NB4 (cell line): ENCODE data around the gene PDE4B.

ENCODE experiments used
- DNase-seq: peaks from one replicate; pipeline ENCODE4 v3.0.0; 2010; ENCODE audit warnings: low read depth
- H3K4me3 ChIP-seq: one replicate; pipeline ENCODE4 v1.5.1; 2011; ENCODE audit warnings: mild to moderate bottlenecking, low read depth, low read length, moderate library complexity
- MYC ChIP-seq: IDR thresholded peaks from 2 replicates; pipeline ENCODE4 v1.6.1; 2011; ENCODE audit warnings: low read depth, low read length
- POLR2A ChIP-seq: IDR thresholded peaks from 2 replicates; pipeline ENCODE4 v1.6.1; 2011; ENCODE audit warnings: mild to moderate bottlenecking; ENCODE audit not compliant: insufficient read length; ENCODE audit errors: extremely low read depth
- TF ChIP-seq, protein P1 (sequence below): IDR thresholded peaks from one replicate; pipeline ENCODE4 v1.5.1; 2012; ENCODE audit warnings: low read depth, low read length
- TF ChIP-seq, protein P2 (sequence below): IDR thresholded peaks from 2 replicates; pipeline ENCODE4 v1.6.1; 2011; ENCODE audit warnings: low read depth, low read length

PDE4B gene

DNA sequence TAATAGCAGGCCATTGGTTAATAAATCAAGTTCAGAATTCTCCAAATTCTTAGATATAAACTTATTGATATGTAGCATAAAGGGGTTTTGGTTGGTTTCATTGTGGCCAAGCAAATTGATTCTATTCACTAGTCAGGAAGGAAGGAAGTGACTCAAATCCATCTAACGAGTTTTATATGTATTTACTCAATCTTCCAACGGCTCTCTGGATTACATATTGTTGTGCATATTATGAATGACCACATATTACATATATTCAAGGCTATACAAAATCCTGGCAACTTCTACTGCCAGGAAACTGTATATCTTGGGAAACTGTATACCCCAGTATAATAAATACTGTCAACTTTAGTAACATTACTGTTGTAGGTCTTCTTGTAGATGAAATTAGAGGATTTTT, 20.1 kb upstream of the PDE4B start:
- TF ChIP-seq MYC (no peak), POLR2A (no peak)
- TF ChIP-seq, protein P1, sequence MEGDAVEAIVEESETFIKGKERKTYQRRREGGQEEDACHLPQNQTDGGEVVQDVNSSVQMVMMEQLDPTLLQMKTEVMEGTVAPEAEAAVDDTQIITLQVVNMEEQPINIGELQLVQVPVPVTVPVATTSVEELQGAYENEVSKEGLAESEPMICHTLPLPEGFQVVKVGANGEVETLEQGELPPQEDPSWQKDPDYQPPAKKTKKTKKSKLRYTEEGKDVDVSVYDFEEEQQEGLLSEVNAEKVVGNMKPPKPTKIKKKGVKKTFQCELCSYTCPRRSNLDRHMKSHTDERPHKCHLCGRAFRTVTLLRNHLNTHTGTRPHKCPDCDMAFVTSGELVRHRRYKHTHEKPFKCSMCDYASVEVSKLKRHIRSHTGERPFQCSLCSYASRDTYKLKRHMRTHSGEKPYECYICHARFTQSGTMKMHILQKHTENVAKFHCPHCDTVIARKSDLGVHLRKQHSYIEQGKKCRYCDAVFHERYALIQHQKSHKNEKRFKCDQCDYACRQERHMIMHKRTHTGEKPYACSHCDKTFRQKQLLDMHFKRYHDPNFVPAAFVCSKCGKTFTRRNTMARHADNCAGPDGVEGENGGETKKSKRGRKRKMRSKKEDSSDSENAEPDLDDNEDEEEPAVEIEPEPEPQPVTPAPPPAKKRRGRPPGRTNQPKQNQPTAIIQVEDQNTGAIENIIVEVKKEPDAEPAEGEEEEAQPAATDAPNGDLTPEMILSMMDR, result no peak
- TF ChIP-seq, protein P2, sequence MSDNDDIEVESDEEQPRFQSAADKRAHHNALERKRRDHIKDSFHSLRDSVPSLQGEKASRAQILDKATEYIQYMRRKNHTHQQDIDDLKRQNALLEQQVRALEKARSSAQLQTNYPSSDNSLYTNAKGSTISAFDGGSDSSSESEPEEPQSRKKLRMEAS, result no peak
- DNase-seq, result peak; percentile 36
- no peak overlapping the region for H3K4me3 ChIP-seq

DNA sequence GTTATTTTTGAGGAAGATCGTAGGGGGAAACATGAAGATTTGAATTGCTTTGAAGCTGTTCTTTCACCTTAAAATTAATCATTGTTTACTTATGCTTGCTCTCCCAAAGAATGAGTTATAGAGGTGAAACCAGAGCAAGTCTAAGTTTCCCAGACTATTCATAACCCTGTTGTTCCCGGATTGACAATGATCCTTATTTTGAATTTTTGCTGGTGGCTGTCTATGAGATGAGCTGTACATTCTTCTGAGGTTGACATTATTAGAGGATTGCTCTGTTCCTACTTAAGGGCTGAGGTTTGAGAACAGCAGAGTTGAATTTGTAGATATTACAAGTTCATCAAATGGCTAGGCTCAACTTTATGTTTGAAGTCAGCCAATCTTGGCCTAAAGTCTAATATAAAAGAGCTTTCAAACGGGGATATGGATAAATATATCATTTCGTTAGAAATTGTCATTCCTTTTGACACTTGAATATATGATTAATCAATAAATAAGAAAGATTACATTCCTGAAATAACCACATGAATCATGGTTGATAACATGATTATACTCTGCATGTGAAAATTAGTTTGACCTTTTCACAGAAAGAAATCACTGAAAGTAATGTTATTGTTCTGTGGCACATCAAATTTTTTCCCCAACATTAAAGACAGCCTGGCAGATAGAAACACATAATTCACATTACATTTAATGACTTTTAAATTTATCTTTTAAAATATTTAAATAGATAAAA, 19.1 kb upstream of the PDE4B start:
- H3K4me3 ChIP-seq, result no peak overlapping the region
- DNase-seq, result no peak
- TF ChIP-seq, protein P1, result no peak
- TF ChIP-seq POLR2A (no peak), MYC (no peak)
- TF ChIP-seq, protein P2, result no peak

DNA sequence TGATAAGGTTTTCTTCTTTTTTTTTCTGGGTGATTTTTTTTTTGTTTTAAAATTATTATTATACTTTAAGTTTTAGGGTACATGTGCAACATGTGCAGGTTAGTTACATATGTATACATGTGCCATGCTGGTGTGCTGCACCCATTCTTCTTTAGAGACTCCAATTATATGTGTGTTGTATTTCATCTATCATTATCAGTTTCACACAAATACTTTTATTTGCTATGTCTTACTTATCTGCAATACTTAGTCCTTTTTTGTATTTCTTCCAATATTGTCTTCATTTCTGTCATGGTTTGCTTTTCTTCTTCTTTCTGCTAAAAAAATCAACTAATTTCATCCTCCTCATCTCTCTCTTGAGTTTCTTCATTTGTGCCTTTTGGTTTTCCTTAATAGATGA, 3.9 kb upstream of the PDE4B start:
- H3K4me3 ChIP-seq, result no peak overlapping the region
- TF ChIP-seq, protein P1, result no peak
- TF ChIP-seq POLR2A (no peak), MYC (no peak)
- no peak for DNase-seq

DNA sequence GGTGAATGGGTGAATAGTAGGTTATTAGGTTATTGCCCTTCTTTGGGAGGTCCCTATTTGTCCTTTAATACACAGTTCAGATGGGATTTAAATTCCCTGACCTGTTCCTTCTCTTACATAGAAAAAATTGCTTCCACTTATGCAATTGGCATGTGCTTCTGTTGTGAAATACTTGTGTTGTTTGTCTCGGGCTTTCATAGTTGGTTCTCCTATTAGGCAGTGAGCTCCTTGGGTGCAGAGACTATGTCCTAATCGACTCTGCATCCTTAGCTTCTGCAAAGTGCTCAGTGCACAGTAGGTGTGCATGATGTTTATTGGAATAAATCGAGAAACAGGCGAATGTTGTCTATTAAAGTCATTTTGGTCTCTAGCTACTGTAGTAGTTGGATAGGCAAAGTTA, 1.3 kb upstream of the PDE4B start:
- no peak overlapping the region for H3K4me3 ChIP-seq
- DNase-seq, result peak; percentile 33

DNA sequence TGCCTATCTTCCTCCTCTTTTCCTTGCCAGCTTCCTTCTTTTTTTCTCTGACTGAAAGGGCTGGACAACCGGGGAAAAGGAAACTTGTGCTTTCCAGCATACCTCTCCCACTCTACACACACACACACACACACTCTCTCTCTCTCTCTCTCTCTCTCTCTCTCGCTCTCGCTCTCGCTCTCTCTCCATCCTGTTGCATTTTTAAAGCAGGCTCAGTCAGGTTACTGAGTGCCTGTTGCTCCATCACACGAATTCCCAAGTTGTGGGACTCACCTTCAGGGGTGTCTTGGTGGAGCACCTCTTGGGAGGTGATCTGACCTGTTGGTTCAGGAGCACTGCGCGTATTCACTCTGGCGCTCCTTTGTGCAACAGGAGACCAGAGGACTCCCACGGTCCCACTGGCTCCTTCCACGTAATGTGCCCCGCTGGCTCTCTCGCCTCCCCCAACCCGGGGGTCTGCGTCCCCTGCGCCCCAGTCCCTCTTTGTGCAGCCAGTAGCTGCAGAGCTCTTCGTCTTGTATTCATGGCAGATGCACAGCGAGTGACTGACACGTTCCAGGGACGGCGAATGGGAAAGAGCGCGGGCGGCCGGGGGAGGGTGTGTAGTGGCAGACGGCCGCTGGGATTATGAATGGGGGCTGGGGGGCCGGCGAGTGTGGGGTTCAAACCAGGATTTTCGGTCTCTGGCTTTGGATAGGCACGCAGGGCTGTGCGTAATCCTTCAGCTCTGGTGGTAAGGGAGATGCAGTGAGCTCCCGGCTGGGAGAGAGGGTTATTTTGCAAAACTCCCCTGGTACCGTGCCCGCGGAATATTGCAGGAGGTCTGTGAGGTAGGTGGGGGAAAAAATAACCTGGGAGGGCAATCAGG, 660 bp upstream of the PDE4B start:
- no peak for TF ChIP-seq MYC
- TF ChIP-seq, protein P1, result no peak
- TF ChIP-seq, protein P2, result no peak
- no peak for TF ChIP-seq POLR2A
- no peak overlapping the region for H3K4me3 ChIP-seq
- no peak for DNase-seq

More for the DNA sequence above, 1.3 kb upstream of the PDE4B start:
- TF ChIP-seq, protein P2, result peak; percentile 84
- TF ChIP-seq MYC (peak; percentile 83), POLR2A (no peak)
- TF ChIP-seq, protein P1, result no peak
